GM13976 (cell line): ENCODE results near the gene MAP1S.
"Not testable (repeated sequence)": the region's sequence is repeated elsewhere in the genome, so short reads cannot be mapped to it uniquely, and the experiment has no call there.

Experiments
- DNase-seq: peaks from one replicate; pipeline ENCODE4 v3.0.0; 2012; ENCODE audit warnings: low spot score
- CTCF ChIP-seq: IDR thresholded peaks from 2 replicates; pipeline ENCODE4 v1.5.1; 2012; ENCODE audit warnings: borderline replicate concordance, mild to moderate bottlenecking; ENCODE audit not compliant: insufficient read depth; ENCODE audit errors: extremely low read depth, missing control alignments, control extremely low read depth
- in situ Hi-C: fragments of 300-500 bp; cut with MboI; formaldehyde crosslinking; loops from one replicate; pipeline ENCODE4 v1.12.0; 2022; ENCODE audit warnings: low sequenced_read_pairs, mixed read lengths, inconsistent platforms; ENCODE audit not compliant: unreplicated experiment

The MAP1S gene

DNA sequence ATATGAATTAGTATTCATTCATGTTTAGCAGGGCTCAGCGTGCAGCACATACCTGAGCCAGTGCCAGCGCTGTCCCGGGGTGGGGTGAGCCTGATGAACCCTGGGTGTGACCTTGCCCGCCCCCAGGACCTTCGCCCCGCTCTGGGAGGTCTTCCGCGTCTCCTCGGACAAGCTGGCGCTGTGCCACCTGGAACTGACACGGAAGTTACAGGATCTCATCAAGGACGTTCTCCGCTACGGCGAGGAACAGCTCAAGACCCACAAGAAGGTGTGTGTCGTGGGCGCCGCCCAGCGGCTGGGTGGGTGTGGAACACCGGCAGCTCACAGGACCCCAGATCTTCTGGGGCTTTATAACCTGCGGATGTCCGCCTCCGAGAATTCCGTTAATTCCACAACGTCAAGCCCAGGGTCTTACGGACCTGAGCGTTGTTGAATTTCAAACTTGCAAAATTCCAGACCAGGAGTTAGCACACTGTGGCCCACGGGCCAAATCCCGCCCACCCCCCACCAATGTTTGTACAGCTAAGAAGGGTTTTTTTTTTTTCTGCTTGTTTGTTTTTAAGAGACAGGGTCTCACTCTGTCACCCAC is 47.4 kb downstream of the MAP1S start:
- in situ Hi-C loops = no loop called here
- peak; percentile 88 for TF ChIP-seq CTCF

DNA sequence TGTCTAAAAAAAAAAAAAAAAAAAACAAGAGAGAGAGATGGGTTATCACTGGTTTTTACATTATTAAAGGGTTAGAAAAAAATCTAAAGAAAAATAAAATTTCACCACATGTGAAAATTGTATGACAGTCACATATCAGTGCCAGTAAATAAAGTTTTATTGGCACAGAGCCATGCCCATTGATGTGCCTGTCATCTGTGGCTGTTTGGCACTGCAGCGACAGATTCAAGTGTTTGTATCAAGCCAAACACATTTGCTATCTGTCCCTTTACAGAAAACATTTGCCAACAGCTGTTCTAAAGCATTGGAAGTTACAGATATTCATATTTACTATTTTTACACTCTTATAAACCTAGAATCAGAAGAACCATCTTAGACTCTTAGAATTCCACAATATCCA is 48.3 kb downstream of the MAP1S start:
- DNase-seq = no peak
- no peak for TF ChIP-seq CTCF
- in situ Hi-C loops = no loop called here

More for the DNA sequence above, 47.4 kb downstream of the MAP1S start:
- peak; percentile 74 for DNase-seq

DNA sequence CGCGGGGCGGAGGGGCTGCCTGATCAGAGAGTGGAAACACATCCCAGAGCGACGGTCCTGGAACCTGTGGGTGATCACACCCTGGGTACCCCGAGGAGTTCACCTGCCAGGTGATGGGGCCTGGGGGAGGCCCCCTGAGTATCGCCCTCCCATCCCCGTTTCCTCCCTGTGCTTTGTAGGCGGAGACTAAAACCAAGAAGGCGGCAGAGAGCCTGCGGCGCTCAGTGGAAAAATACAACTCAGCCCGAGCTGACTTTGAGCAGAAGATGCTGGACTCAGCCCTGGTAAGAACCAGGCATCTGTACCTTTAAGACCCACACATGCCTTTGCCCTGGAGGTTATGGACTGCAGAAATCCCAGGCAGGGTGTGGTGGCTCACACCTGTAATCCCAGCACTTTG is 51.3 kb downstream of the MAP1S start:
- in situ Hi-C loops = loop anchor here (5.0 kb wide), 1 partner anchor 58 kb away; no protein-coding TSS in a partner anchor
- no peak for DNase-seq
- TF ChIP-seq CTCF = no peak

DNA sequence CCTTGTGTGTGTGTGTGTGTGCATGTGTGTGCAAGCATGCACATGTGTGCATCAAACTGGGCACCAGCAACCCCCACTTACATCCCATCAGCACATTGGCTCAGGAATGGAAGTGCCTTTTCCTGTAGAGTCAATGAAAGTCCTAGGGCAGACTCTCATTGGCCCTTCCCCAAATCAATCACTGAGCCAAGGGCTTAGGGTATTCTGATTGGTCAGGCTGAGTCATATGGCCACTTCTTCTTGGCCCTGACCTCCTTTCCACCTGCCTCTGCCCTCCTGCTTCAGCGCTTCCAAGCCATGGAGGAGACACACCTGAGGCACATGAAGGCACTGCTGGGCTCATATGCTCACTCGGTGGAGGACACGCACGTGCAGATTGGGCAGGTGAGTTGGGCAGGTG is 52.9 kb downstream of the MAP1S start:
- in situ Hi-C loops = loop anchor here (5.0 kb wide), 1 partner anchor 60 kb away; no protein-coding TSS in a partner anchor
- no peak for DNase-seq
- TF ChIP-seq CTCF = no peak

- no peak for DNase-seq
- in situ Hi-C loops = no loop called here
- TF ChIP-seq CTCF = peak; percentile 47
These were observed 56.1 kb downstream of the MAP1S start for GRCh38 chr19:17775245-17775927.

DNA sequence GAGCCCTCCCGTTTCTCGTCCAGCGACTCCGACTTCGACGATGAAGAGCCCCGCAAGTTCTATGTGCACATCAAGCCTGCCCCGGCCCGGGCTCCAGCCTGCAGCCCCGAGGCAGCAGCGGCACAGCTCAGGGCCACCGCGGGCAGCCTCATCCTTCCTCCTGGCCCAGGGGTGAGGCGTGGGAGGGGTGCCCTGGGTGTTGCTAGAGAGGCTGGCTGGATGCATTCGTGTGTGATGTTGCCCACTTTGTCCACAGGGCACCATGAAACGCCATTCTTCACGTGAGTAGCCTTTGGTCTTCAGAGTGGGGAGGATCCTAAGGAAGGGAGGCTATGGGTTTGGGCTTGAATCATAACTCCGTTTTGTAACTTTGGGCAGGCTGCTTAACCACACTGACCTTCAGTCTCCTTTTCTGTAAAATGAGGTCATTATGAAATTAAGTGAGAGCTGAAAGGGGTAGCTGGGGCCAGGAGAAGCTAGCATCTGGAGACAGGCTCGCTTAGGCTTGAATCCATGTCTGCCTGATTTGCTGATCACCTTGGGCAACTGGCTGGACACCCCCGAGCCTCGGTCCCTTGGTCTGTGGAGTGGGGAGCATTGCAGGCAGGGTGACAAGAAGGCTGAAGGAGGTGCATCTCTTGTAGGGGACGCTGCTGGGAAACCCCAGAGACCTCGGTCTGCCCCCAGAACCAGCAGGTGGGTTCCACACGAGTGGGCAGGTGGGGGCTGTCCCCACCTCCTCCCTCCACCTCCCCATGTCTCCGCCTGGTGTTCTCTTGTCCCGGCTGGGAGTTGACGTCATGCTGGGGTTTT is 56.9 kb downstream of the MAP1S start:
- peak; percentile 93 for DNase-seq
- no peak for TF ChIP-seq CTCF
- in situ Hi-C loops = no loop called here

GRCh38 chr19:17777840-17778239 is 58.6 kb downstream of the MAP1S start:
- DNase-seq, in situ Hi-C loops: not testable (repeated sequence)
